K562 (cell line): ENCODE measurements around the gene ZNF165. TPM values are rescaled to one million over a fixed set of nuclear protein-coding genes. Genes with fewer than 3 reads are reported as not detected.
A peak's percentile ranks its signal among the peaks of the same experiment; 100 is the strongest.

Experiments
- ADNP ChIP-seq: fragments of 200-800 bp; sonication (Bioruptor generic); IDR thresholded peaks from 2 replicates; pipeline ENCODE4 v1.6.1; 2016; ENCODE audit warnings: missing genetic modification characterization, missing compliant biosample characterization
- CHCHD3 ChIP-seq: fragments of 250-450 bp; sonication (Bioruptor Pico); IDR thresholded peaks from 2 replicates; pipeline ENCODE4 v2.1.2; 2022; ENCODE audit warnings: mild to moderate bottlenecking
- GATAD2A ChIP-seq: fragments of 450-650 bp; IDR thresholded peaks from 2 replicates; pipeline ENCODE4 v1.6.1; 2017
- GTF2E2 ChIP-seq: fragments of 200-800 bp; sonication (Bioruptor generic); IDR thresholded peaks from 2 replicates; pipeline ENCODE4 v1.6.1; 2016; ENCODE audit warnings: missing genetic modification characterization, missing compliant biosample characterization
- NFRKB ChIP-seq: fragments of 450-650 bp; IDR thresholded peaks from 2 replicates; pipeline ENCODE4 v1.6.1; 2016; ENCODE audit warnings: low read depth
- PCBP2 ChIP-seq: fragments of 200-400 bp; formaldehyde crosslinking; IDR thresholded peaks from 2 replicates; pipeline ENCODE4 v1.6.1; 2018; ENCODE audit warnings: low read length, low read depth, mild to moderate bottlenecking, moderate library complexity; ENCODE audit not compliant: poor library complexity, severe bottlenecking
- POLR2G ChIP-seq: fragments of 200-400 bp; formaldehyde crosslinking; IDR thresholded peaks from 2 replicates; pipeline ENCODE4 v1.6.1; 2017; ENCODE audit warnings: low read depth, mild to moderate bottlenecking, antibody characterized with exemption, low read length, moderate library complexity
- RBFOX2 ChIP-seq: fragments of 200-400 bp; formaldehyde crosslinking; IDR thresholded peaks from 2 replicates; pipeline ENCODE4 v1.6.1; 2017; ENCODE audit warnings: low read depth, mild to moderate bottlenecking, low read length, moderate library complexity
- RBM39 ChIP-seq: fragments of 200-400 bp; formaldehyde crosslinking; optimal IDR thresholded peaks from 2 replicates; pipeline ENCODE3; 2018; ENCODE audit warnings: low read depth, low read length
- SAP30 ChIP-seq: fragments of 200-600 bp; sonication (generic); IDR thresholded peaks from 2 replicates; pipeline ENCODE4 v1.6.1; 2012; ENCODE audit warnings: borderline replicate concordance, low read depth, mild to moderate bottlenecking, moderate library complexity, low read length, control low read depth, inconsistent platforms; ENCODE audit not compliant: insufficient read depth, poor library complexity, severe bottlenecking
- SRSF3 ChIP-seq: fragments of 200-400 bp; formaldehyde crosslinking; IDR thresholded peaks from 2 replicates; pipeline ENCODE4 v1.6.1; 2016; ENCODE audit warnings: mild to moderate bottlenecking, low read length, moderate library complexity; ENCODE audit not compliant: insufficient read depth
- ZBED1 ChIP-seq: IDR thresholded peaks from 2 replicates; pipeline ENCODE4 v1.6.1; 2014
- ZEB2 ChIP-seq: fragments of 450-650 bp; IDR thresholded peaks from 2 replicates; pipeline ENCODE4 v1.6.1; 2016
- ZNF217 ChIP-seq: sonication (generic); formaldehyde crosslinking; IDR thresholded peaks from 2 replicates; pipeline ENCODE4 v1.8.0; 2022; ENCODE audit warnings: mild to moderate bottlenecking, missing genetic modification reagents
- ZNF253 ChIP-seq: fragments of 250-450 bp; sonication (Bioruptor Pico); conservative IDR thresholded peaks from 2 replicates; pipeline ENCODE4 v1.6.1; 2021; ENCODE audit warnings: mild to moderate bottlenecking
- ZNF316 ChIP-seq: fragments of 450-650 bp; IDR thresholded peaks from 2 replicates; pipeline ENCODE4 v1.6.1; 2016
- polyA plus RNA-seq, 8 experiments: library from polyadenylated mRNA; depleted of rRNA in 4 of 8; stranded (reverse) in 5 of 8; unstranded in 3 of 8; fragments of >200 nt; fragmentation: Nextera tagmentation in 2 of 8; fragmentation: Illumina TruSeq in 1 of 8; extraction: Ambion mirVana in 2 of 8; extraction: Trizol in 1 of 8; gene quantifications; 2 replicates each; pipeline versions ENCODE4 v1.2.1 to v1.2.3, GENCODE V29; 2011 to 2014; ENCODE audit warnings: inconsistent platforms in 1 of 8, missing spikeins in 1 of 8
- total RNA-seq, 7 experiments: library from RNA; depleted of rRNA in 6 of 7; stranded (reverse); fragments of >200 nt in 6 of 7; fragmentation: Illumina TruSeq in 2 of 7; extraction: Trizol in 2 of 7; gene quantifications; 2 replicates each; pipeline versions ENCODE4 v1.2.1 to v1.2.3, GENCODE V29; 2011 to 2021; ENCODE audit warnings: low replicate concordance in 1 of 7
- TF ChIP-seq, protein P1 (sequence below): sonication (generic); formaldehyde crosslinking; IDR thresholded peaks from 2 replicates; pipeline ENCODE4 v1.8.1; 2022; ENCODE audit warnings: missing genetic modification reagents
- TF ChIP-seq, protein P2 (sequence below): IDR thresholded peaks from 2 replicates; pipeline ENCODE4 v1.6.1; 2011; ENCODE audit not compliant: insufficient read length; ENCODE audit errors: extremely low read depth
- TF ChIP-seq, protein P3 (sequence below): fragments of 250-450 bp; sonication (Bioruptor Pico); IDR thresholded peaks from 2 replicates; pipeline ENCODE4 v1.5.0; 2020; ENCODE audit warnings: mild to moderate bottlenecking
- TF ChIP-seq, protein P4 (sequence below), 2 experiments: fragments of 200-800 bp in 1 of 2; sonication (Bioruptor generic) in 1 of 2; sonication (generic) in 1 of 2; formaldehyde crosslinking in 1 of 2; IDR thresholded peaks in 1 of 2; conservative IDR thresholded peaks in 1 of 2; 2 replicates each; pipeline versions ENCODE4 v1.5.0 to v1.6.1; 2016 to 2020; ENCODE audit warnings: missing compliant biosample characterization in 1 of 2, missing genetic modification characterization in 1 of 2, missing genetic modification reagents in 1 of 2
- TF ChIP-seq, protein P5 (sequence below): sonication (generic); formaldehyde crosslinking; IDR thresholded peaks from 2 replicates; pipeline ENCODE4 v1.8.1; 2023; ENCODE audit warnings: mild to moderate bottlenecking, missing genetic modification reagents

The ZNF165 gene
- total and polyA plus RNA-seq, 9 of the 15 experiments (the other 6 are each of a cell fraction or from before 2014, with no cell fraction given): 0.82 to 3.6 (median 1.2) TPM

DNA sequence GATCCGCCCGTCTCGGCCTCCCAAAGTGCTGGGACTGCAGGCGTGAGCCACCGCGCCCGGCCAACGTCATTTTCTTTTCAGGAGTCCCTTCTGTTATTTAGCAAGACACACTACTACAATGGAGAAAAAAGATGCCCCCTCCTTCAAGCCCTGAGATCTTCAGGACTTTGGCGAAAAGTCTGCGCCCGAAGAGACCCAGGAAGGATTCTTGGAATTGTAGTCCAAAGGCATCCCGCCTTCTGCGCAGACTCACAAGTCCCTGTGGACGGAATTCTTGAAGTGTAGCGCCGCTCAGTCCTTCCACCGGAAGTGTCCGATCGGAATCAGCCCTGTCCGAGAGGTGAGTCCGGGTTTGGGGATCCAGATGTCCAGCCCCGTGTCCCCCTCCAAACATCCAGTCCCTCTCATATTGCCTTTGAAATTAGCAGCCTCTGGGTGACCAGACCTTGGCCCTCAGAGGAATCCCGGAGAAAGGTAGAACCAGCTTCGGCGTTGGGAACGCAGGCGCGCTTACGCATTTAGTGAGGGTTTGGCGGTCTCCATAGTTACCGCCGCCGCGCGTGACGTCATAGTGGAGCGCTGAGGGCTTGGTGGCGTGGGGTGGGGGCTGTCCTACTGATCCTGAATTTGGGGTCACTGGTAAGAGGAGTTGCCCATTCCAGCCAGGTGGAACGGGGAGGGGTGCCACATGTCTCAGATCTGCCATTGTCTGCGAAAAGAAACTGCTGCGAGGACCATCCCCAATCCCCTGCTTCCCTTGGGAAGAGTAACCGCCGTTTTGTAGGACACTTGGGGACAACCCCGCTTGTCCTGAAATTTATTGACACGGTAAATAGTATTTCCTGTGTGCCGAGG, 490 bp downstream of the ZNF165 start (continued):
- TF ChIP-seq, protein P1, sequence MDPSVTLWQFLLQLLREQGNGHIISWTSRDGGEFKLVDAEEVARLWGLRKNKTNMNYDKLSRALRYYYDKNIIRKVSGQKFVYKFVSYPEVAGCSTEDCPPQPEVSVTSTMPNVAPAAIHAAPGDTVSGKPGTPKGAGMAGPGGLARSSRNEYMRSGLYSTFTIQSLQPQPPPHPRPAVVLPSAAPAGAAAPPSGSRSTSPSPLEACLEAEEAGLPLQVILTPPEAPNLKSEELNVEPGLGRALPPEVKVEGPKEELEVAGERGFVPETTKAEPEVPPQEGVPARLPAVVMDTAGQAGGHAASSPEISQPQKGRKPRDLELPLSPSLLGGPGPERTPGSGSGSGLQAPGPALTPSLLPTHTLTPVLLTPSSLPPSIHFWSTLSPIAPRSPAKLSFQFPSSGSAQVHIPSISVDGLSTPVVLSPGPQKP (CRISPR knock-in tag): no peak
- TF ChIP-seq, protein P2, sequence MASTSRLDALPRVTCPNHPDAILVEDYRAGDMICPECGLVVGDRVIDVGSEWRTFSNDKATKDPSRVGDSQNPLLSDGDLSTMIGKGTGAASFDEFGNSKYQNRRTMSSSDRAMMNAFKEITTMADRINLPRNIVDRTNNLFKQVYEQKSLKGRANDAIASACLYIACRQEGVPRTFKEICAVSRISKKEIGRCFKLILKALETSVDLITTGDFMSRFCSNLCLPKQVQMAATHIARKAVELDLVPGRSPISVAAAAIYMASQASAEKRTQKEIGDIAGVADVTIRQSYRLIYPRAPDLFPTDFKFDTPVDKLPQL: no peak
- TF ChIP-seq ZBED1 (peak; percentile 45; the same call in 1 of the 2 replicates), ZEB2 (peak; percentile 99), ZNF253 (CRISPR knock-in tag) (no peak), RBM39 (peak; percentile 88), RBFOX2 (peak; percentile 58), NFRKB (peak; percentile 86), SAP30 (peak; percentile 92), GATAD2A (no peak), ZNF316 (no peak), CHCHD3 (CRISPR knock-in tag) (no peak), GTF2E2 (tag) (peak; percentile 37; the same call in 1 of the 2 replicates), POLR2G (peak; percentile 32; the same call in 1 of the 2 replicates), PCBP2 (no peak), SRSF3 (no peak), ADNP (tag) (no peak; the same call in 1 of the 2 replicates), ZNF217 (CRISPR knock-in tag) (no peak)
- TF ChIP-seq, protein P3, sequence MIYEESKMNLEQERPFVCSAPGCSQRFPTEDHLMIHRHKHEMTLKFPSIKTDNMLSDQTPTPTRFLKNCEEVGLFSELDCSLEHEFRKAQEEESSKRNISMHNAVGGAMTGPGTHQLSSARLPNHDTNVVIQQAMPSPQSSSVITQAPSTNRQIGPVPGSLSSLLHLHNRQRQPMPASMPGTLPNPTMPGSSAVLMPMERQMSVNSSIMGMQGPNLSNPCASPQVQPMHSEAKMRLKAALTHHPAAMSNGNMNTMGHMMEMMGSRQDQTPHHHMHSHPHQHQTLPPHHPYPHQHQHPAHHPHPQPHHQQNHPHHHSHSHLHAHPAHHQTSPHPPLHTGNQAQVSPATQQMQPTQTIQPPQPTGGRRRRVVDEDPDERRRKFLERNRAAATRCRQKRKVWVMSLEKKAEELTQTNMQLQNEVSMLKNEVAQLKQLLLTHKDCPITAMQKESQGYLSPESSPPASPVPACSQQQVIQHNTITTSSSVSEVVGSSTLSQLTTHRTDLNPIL (CRISPR knock-in tag): peak; percentile 14; the same call in 1 of the 2 replicates
- TF ChIP-seq, protein P4, sequence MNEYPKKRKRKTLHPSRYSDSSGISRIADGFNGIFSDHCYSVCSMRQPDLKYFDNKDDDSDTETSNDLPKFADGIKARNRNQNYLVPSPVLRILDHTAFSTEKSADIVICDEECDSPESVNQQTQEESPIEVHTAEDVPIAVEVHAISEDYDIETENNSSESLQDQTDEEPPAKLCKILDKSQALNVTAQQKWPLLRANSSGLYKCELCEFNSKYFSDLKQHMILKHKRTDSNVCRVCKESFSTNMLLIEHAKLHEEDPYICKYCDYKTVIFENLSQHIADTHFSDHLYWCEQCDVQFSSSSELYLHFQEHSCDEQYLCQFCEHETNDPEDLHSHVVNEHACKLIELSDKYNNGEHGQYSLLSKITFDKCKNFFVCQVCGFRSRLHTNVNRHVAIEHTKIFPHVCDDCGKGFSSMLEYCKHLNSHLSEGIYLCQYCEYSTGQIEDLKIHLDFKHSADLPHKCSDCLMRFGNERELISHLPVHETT (CRISPR knock-in tag; conservative IDR thresholded peaks at IDR 0.05 in 1 of 2, IDR thresholded peaks at IDR 0.05 in 1 of 2): peak in 1 of 2 experiments; percentile 65; a peak in 2 of 4 replicates
- TF ChIP-seq, protein P5, sequence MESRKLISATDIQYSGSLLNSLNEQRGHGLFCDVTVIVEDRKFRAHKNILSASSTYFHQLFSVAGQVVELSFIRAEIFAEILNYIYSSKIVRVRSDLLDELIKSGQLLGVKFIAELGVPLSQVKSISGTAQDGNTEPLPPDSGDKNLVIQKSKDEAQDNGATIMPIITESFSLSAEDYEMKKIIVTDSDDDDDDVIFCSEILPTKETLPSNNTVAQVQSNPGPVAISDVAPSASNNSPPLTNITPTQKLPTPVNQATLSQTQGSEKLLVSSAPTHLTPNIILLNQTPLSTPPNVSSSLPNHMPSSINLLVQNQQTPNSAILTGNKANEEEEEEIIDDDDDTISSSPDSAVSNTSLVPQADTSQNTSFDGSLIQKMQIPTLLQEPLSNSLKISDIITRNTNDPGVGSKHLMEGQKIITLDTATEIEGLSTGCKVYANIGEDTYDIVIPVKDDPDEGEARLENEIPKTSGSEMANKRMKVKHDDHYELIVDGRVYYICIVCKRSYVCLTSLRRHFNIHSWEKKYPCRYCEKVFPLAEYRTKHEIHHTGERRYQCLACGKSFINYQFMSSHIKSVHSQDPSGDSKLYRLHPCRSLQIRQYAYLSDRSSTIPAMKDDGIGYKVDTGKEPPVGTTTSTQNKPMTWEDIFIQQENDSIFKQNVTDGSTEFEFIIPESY (CRISPR knock-in tag): 0 out of 2 replicates have a peak, but pooled peaks have one; percentile 40
